ENCODE measurements around the gene NOB1.

DNA sequence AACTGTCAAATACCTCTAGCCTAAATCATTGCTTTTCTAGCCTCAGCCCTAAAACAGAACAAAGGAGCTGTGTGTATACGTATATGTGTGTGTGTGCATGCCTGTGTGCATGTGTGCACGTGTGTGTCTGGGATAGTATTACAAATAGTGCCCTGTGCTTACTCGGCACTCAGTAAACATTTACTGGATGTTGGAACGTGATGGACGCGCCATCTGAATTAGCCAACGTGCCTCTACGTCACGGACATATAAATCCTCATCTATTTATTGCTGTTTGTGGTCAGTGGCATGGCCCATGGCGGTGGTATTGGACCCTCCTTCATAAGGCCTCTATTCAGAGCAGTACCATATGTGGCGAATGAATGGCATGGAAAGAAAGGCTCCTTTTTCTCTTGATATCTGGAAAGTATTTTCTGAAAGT is 44.9 kb upstream of the NOB1 start:
- TF ChIP-seq, protein P1, sequence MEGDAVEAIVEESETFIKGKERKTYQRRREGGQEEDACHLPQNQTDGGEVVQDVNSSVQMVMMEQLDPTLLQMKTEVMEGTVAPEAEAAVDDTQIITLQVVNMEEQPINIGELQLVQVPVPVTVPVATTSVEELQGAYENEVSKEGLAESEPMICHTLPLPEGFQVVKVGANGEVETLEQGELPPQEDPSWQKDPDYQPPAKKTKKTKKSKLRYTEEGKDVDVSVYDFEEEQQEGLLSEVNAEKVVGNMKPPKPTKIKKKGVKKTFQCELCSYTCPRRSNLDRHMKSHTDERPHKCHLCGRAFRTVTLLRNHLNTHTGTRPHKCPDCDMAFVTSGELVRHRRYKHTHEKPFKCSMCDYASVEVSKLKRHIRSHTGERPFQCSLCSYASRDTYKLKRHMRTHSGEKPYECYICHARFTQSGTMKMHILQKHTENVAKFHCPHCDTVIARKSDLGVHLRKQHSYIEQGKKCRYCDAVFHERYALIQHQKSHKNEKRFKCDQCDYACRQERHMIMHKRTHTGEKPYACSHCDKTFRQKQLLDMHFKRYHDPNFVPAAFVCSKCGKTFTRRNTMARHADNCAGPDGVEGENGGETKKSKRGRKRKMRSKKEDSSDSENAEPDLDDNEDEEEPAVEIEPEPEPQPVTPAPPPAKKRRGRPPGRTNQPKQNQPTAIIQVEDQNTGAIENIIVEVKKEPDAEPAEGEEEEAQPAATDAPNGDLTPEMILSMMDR (IDR thresholded peaks at IDR 0.05 in 2 of 3, conservative IDR thresholded peaks at IDR 0.05 in 1 of 3; ENCODE audit: borderline replicate concordance in 1 of 3, insufficient read depth in 1 of 3, low read depth in 2 of 3, low read length in 2 of 3), result no peak
- no peak for TF ChIP-seq POLR2A (IDR thresholded peaks at IDR 0.05; ENCODE audit: borderline replicate concordance, extremely low read depth, insufficient read depth, insufficient read length)
- TF ChIP-seq, protein P2, sequence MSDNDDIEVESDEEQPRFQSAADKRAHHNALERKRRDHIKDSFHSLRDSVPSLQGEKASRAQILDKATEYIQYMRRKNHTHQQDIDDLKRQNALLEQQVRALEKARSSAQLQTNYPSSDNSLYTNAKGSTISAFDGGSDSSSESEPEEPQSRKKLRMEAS (IDR thresholded peaks at IDR 0.05), result no peak
- TF ChIP-seq RAD21 (IDR thresholded peaks at IDR 0.05; ENCODE audit: low read depth), result no peak
- no peak for TF ChIP-seq POLR2AphosphoS5 (IDR thresholded peaks at IDR 0.05; ENCODE audit: low read depth, low read length)
- no peak for TF ChIP-seq EZH2 (IDR thresholded peaks at IDR 0.05)
- no peak for TF ChIP-seq JUND (IDR thresholded peaks at IDR 0.05)
- TF ChIP-seq, protein P3, sequence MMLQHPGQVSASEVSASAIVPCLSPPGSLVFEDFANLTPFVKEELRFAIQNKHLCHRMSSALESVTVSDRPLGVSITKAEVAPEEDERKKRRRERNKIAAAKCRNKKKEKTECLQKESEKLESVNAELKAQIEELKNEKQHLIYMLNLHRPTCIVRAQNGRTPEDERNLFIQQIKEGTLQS (IDR thresholded peaks at IDR 0.05), result no peak
- no peak for TF ChIP-seq EZH2phosphoT487 (IDR thresholded peaks at IDR 0.05; ENCODE audit: borderline replicate concordance)
- TF ChIP-seq, protein P4, sequence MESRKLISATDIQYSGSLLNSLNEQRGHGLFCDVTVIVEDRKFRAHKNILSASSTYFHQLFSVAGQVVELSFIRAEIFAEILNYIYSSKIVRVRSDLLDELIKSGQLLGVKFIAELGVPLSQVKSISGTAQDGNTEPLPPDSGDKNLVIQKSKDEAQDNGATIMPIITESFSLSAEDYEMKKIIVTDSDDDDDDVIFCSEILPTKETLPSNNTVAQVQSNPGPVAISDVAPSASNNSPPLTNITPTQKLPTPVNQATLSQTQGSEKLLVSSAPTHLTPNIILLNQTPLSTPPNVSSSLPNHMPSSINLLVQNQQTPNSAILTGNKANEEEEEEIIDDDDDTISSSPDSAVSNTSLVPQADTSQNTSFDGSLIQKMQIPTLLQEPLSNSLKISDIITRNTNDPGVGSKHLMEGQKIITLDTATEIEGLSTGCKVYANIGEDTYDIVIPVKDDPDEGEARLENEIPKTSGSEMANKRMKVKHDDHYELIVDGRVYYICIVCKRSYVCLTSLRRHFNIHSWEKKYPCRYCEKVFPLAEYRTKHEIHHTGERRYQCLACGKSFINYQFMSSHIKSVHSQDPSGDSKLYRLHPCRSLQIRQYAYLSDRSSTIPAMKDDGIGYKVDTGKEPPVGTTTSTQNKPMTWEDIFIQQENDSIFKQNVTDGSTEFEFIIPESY (IDR thresholded peaks at IDR 0.05; ENCODE audit: extremely low read depth, insufficient replicate concordance, low read length), result no peak
- TF ChIP-seq SP1 (IDR thresholded peaks at IDR 0.05; ENCODE audit: low read depth), result no peak
- TF ChIP-seq TCF7L2 (IDR thresholded peaks at IDR 0.05; ENCODE audit: borderline replicate concordance, extremely low read depth, insufficient read depth, insufficient read length), result no peak
- no peak for TF ChIP-seq YY1 (IDR thresholded peaks at IDR 0.05; ENCODE audit: extremely low read depth, insufficient replicate concordance, low read depth, low read length)
- no peak for TF ChIP-seq EGR1 (IDR thresholded peaks at IDR 0.05; ENCODE audit: low read depth)
